ENCODE measurements around the gene PTPRN2.

Gene PTPRN2

DNA sequence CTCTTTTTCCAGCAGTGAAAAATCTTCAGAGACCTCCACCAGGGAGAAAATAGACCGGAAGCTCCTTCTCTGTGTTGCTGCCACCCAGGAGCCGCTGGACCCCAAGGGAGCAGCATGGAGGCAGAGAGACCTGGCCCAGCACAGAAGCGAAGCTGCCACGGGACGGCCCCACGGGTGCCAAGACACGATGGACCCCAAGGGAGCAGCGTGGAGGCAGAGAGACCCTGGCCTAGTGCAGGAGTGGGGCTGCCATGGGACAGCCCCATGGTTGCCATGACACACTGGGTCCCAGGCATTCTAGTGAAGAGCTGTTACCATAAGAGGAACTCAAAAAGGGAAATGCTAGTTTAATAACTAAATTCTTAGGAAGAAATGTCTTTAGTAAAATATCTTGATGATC, 186.3 kb downstream of the PTPRN2 start:
- no peak for DNase-seq (ENCODE audit: low read depth in 2 of 2)

DNA sequence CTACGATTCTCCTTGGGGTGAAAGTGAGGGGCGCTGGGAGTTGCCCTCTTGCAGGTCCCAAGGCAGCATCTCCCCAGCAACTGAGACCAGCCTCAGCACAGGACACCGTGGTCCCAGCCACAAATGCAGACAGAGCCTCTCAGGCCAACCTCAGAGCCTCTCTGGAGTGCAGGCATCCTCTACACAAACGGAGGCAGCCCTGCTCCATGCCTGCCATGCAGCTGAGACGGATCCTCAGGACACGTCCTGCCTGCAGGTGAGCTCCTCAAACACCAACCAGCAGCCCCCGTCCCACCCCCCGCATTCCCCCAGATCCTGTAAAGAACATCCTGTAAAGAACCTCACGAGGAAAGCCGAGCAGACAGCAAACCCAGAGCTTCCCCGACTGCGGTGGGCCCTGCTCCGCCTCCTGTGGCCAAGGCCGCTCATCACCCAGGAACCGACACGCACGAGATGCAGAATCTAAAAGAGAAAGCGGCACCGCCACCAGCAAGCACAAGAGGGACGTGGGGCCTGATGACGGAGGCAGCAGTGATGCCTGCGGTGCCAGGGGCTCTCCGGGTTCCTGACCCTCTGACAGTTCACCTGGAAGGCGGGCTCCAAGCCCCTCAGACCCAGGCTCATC, 186.9 kb downstream of the PTPRN2 start:
- no peak for DNase-seq (ENCODE audit: low read depth in 2 of 2)

DNA sequence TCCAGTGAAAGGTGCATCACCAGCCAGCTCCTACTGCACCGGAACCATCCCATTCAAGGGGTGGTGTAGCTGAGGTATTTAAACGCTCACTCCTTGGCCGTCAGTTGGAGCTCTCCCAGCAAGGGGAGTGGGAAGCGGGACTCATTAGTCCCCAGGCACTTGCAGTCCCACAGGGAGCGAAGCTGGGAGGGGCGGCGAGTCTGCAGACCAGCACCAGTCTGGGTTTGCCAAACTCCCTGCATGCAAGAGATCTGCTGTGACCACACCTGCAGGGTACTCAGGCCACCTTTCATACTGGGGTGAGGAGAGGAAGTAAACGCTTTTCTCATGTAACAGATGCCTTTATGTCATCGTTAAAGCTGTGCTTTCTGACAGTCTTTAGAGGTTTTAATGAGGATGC, 187.9 kb downstream of the PTPRN2 start:
- no peak for DNase-seq (ENCODE audit: low read depth in 2 of 2)

DNA sequence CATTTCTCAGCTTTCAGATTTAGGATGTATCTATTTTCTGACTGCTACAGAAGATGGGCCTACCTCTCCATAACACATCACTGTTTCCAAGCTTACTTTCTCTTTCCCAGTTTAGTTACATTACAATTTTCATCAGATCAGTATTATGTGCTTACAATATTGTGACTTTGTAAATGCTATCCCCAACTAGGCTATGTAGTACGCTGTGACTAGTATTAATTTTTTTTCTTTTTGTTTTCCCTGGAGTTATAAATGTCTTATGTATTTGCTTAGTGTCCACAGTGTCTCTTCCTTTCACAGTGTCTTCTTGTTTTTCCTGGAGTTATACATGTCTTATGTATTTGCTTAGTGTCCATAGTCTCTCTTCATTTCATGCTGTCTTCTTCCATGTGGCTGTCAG, 188.9 kb downstream of the PTPRN2 start:
- no peak for DNase-seq (ENCODE audit: low read depth in 2 of 2)

DNA sequence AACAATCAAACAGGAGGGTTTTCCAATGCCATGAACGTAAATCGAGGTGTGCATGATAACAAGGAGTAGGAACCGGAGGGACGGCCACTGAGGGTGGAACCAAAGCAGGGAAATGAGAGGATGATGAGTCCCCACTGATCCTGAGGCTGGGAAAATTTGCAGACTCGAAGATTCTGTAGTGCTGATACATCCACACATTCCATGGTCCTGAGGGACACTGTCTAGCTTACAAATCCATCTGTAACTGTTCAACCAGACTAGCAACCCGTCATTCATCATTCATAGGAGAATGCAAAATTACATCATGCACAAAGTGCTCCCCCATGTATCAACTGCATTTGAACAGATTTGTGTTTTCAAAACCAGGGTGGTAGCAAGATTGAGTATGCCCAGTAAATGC, 189.7 kb downstream of the PTPRN2 start:
- no peak for DNase-seq (ENCODE audit: low read depth in 2 of 2)

DNA sequence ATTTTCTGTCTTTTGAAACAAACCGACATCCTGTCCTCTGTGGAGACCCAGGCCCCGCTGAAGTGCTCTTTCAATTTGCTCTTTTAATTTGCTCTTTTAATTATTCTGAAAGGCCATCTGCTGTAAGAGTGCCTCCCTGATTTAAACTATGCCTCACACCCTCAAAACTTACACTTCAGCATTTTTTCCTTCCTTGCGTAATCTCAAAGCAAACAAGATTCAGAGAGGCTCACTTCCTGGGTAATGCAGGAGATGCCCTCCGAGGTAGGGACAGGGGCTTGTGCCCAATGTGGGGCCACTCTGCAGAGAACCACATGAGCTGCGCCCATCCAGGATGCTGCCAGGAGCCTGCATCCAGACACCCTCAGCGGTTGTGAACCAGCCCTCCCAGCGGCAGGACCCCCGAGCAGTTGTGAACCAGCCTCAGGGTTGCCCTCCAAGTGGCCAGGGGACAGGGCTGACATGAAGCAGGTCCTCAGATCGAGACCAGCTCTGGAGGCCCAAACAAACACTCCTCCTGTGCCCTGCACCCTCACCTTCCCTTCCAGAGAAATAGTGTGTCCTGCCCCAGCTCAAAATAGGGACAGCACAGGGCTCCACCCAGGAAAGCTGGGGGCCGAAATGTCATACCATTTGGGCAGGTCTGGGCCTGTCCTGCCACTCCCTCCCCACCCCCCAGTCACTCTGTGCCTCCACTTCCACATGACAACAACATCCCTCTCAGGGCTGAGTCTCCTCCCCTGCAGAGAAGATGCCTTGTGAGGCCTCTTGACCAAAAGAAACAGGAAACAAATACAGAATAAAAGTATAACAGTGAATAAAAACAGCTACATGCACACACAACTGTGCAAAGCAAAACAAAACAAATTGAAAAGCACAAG, 190.4 kb downstream of the PTPRN2 start:
- DNase-seq (ENCODE audit: low read depth in 2 of 2) = no peak

DNA sequence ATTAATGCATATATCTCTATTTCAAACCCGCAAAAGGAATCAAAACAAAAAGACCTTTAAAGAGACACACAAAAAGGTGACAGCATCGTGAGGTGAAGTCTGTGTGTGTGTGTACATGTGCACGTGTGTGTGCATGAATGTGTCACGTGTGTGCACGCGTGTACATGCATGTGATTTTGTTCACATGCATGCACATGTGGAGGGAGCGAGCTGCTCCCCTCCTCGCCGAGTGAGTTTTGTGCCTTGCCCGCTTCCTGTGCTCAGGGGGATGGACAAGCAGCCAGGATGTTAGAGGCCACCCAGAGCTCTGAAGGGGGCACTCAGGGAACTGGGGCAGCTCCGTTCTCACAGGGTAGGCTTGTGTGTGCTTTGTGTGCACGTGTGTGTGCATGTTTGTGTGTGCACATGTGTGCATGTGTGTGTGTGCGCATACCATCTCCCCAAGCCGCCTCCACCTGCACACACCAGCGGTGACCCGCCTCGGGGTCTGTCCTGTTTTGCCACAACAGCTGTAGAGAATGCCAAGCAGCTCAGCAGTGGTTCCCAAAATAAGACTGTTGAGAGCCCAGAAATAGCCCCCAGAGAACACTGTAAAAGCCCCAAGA, 191.2 kb downstream of the PTPRN2 start:
- no peak for DNase-seq (ENCODE audit: low read depth in 2 of 2)

DNA sequence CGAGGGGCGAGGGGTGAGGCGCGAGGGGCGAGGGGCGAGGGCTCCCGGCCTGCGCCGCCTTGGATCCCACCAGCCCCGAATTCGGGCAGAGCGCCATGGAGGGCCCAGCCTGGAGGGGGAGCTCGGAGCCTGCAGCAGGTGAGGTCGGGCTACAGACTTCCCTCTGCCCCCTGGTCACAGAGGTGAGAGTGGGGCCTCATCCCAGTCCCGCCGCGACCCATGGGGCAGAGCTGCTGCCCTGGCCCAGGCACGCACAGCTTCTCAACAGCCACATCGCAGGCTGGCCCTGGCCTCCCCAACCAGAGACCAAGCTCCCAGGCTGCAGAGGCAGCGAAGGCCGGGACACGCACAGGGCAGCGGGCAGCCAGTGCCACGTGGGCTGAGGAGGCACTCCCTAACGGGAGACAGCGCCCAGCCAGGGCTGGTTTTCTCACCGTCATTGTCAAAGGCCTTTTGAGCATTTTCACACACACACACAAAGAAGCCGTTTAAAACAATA, 191.8 kb downstream of the PTPRN2 start:
- no peak for DNase-seq (ENCODE audit: low read depth in 2 of 2)

DNA sequence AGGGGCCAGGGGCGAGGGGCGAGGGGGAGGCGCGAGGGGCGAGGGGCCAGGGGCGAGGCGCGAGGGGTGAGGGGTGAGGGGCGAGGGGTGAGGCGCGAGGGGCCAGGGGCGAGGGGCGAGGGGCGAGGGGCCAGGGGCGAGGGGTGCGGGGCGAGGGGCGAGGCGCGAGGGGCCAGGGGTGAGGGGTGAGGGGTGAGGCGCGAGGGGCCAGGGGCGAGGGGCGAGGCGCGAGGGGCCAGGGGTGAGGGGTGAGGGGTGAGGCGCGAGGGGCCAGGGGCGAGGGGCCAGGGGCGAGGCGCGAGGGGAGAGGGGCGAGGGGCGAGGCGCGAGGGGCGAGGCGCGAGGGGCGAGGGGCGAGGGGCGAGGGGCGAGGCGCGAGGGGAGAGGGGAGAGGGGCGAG, 192.3 kb downstream of the PTPRN2 start:
- DNase-seq (ENCODE audit: low read depth in 2 of 2) = no peak

DNA sequence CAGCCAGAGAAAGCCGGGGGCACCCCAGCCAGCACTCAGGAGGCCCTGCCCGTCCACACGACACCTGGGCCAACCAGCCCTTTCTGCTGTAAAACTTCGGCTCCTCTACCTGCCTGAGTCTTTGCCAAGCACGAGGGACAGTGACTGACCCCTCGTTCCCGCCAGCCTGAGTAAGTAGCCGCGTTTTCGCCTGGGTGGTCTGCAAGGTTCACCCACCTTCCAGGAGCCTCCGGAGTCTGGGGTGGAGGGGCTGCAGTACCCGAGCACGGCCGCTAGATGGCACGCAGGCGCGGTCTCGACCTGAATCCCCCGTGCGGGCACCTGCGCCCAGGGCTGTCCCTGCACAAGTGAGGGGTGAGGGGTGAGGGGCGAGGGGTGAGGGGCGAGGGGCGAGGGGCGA, 192.7 kb downstream of the PTPRN2 start:
- DNase-seq (ENCODE audit: low read depth in 2 of 2) = no peak

DNA sequence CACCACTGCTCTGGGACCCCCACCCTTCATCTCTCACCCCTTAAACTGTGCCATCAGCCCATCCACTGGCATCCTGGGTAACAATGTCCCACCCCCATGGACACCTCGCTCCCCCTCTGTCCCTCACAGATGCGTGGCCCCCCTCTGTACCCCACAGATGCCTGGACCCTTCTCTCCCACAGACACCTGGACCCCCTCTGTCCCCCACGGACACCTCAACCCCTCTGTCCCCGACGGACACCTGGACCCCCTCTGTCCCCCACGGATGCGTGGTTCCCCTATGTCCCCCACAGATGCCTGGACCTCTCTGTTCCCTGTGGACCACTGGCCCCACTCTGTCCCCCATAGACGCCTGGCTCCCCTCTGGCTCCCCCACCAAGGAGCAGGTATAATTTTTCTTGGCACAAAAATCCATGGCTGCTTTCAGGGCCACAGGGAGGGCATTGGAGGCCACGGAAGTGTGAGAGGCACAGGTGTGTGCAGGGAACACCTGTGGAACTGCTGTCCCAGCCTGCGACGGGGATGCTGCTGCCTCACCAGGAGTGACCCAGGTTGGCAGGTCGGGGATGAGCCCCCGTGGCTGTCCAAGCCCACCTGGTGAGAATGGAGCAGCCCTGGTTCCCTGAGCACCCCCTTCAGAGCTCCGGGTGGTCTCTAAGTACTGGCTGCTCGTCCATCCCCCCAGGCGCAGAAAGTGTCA, 193.5 kb downstream of the PTPRN2 start:
- no peak for DNase-seq (ENCODE audit: low read depth in 2 of 2)

DNA sequence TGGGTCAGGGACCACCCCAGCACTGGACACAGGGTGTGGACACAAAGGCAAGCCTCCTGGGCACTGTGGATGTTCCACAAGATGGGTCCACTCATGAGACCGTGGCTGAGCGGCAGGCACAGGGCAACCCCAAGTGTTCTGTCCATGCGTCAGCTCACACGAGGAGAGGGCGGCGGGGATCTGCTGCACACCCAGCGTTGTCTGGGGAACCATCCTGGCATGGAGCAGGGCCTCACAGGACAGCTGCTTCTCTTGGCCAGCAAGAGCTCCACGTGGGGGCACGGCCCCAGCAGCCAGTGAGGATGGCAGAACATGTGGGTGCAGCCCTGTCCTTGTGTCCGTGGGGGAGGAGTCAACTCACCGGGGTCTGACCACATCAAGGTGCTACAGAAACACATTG, 195.4 kb downstream of the PTPRN2 start:
- no peak for DNase-seq (ENCODE audit: low read depth in 2 of 2)

DNA sequence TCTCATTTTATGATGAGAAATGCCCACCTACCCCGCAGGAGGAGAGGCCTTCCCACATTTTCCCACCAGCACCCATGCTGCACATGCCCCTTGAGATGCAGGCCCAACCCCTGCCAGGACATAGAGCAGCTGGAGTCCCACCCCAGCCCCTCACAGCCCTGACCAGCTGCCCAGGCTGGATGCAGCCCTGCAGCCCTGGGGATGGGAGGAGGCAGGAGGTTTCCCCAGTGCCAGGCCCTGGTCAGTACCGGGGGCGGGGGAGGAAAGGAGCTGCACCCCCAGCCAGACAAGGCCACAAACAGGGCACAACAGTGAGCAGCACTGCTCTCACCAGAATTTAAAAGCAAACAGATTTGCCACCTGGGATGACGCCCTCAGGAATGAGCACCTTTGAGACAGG, 196.1 kb downstream of the PTPRN2 start:
- DNase-seq (ENCODE audit: low read depth in 2 of 2) = no peak

DNA sequence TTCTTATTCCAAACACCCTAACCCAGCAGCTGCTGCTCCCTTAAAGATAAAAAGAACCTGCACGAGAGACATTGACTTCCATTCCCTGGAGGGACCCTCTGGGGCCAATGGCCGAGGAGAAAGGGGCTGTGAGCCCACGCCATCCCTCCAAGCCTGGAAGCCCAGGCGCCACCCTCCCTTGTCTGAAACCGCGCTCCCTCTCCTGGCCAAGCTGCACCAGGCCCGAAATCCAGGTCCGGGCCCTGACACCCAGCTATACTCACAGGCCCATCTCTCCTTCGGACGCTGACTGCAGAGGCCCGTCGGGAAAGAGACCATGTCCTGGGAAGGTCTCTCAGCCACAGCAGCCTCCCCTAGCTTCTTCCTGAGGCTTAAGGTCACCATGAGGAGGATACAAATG, 196.5 kb downstream of the PTPRN2 start:
- no peak for DNase-seq (ENCODE audit: low read depth in 2 of 2)

DNA sequence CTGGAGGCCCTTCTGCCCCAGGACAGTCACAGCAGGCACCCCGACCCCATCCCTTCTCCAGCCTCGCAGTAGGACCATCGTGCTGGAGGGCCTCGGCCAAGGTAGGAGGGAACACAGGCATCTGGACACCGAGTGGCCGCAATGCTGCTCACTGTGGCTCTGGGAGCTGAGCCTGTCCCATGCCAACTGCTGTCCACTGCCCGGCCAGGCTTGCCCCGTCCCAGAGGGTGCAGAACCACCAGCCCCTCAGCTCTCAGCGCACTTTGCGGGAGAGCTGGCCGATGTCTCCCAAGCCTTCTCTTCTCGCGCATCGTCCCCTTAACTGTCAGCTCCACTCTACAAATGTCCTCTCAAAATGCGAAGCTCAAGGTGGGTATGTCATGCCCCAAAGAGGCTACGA, 197.2 kb downstream of the PTPRN2 start:
- no peak for DNase-seq (ENCODE audit: low read depth in 2 of 2)

DNA sequence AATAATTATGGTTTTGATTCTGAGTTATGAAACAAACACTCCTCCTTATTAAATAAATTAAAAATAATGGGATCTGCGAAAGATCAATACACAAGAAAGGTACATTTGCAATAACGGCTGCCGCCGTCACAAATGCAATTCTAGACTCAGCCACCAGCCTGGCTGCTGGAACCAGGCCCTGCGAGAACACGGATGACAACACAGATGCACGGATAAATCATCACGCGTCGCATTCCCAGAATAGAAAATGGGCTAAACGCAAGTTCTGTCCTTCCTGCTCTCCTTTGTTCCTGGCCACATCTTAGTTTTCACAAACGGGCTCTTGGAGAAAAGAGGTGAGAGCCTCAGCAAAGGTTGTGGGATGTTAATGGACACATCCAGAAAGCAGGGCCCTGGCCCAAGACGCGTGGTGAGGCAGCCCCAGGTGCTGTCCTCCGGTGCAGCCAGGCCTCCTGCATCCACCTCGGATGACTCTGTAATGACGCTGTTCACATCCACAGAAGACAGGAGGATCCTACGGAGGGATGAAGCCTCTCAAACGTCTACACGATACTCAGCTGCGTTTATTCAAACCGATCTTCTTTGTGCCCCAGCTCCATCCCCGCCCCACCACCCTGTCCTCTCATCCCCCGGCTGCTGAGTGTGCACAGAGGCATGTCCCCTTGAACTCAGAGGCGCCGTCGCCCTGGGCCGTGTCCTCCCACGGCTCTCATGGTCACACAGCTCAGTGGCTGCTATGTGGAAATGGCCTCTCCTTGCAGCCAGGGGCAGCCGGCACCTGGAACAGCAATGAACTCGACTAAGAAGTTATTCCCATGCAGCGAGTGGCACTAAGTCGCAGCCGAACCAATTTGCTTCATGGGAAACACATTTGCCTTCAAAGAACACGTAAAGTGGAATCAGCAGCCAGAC, 197.9 kb downstream of the PTPRN2 start:
- no peak for DNase-seq (ENCODE audit: low read depth in 2 of 2)

DNA sequence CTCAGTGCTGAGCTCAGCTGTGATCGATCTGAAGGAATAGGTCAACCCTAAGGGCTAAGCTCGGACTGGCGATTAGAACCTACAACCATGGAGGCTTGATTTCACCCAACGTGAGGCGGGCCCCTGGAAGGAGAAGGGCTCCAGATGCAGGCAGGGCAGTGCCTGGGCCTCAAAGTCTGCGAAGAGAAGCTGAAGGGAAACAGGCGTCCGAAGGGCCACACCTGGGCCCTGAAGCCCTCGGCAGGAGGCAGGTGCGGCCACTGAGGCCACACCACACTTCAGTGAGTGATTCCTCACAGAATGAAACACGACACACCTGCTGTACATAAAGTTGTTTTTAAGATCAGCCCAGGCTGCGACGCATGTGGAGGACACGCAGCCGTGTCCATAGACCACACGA, 198.7 kb downstream of the PTPRN2 start:
- DNase-seq (ENCODE audit: low read depth in 2 of 2) = no peak

DNA sequence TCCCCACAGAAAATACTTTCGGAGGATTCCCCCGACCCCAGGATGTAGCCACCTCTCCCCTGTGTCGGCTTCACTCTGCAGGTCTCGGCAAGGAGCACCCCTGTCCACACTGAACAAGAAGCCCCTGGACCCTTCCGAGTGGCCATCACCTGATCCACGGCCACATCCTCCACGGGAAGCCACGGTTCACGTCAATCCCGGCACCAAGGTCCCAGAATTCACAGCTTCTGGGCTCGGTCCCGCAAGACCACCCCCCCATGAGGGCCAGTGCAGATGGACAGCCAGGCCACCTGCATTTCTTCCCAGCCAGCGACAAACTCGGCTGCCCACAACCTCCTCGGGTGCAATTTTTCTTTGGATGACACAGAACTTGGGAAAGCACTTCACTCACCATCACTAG, 199.6 kb downstream of the PTPRN2 start:
- no peak for DNase-seq (ENCODE audit: low read depth in 2 of 2)

DNA sequence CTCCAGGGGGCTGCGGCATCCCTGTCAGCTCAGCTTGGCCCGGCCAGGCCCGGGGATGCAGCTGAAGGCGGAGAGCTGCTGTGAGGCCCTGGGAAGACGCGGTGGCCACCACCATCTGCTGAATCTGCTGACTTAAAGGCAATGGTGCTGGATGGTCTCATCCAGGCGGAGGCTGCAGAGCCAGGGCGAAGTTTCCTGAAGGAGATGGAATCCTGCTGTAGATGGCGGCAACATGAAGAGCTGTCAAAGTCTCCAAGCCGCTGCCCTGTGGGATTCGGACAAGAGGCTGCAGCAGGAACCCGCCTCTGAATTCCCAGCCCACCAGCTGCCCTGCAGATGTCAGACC, 200.1 kb downstream of the PTPRN2 start:
- DNase-seq (ENCODE audit: low read depth in 2 of 2) = no peak

DNA sequence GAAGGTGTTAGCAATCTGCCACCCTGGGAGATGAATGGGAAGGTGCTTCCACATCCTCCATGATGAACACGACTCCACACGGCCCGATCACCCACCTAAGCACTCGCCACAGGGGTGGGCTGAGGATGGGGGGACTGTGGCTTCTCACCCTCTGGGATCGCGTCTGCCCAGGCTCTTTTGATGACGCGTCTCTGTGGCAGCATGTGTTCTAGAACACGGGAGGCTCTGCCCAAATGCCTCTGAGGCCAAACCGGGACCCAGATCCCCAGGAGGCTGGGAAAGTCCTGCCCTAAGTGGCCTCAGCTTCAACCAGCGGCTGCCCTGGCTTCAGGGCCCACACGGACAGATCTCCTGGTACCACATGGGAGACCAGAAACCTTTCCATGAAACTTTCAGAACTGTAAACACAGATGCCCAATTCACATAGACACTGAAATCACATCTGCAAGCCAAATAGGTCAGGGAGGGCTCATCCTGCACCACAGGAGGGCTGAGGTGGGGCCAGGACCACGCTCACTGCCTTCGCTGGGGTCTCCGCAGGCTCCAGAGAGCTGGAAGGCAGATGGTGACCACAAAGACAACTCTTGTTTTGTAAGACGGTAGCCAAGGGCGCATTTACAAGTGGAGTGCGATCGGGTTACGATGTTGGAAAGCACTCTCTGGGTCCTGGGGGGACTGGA, 200.6 kb downstream of the PTPRN2 start:
- DNase-seq (ENCODE audit: low read depth in 2 of 2) = no peak

DNA sequence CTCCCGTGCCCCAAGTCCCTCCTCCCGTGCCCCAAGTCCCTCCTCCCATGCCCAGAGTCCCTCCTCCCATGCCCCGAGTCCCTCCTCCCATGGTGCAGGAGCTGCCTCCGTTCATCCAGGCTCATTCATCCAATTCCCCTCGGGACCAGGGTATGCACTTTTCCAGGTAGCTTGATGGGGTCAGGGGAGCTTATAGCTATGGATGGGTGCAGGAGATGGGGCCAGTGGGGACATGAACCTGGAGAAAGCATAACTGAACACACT, 201.3 kb downstream of the PTPRN2 start:
- no peak for DNase-seq (ENCODE audit: low read depth in 2 of 2)

Measured in stimulated activated CD8-positive, alpha-beta memory T cell treated with anti-CD3 and anti-CD28 coated beads, Interleukin-15, amount 100 ng/mL, for 48 hours (primary cell).